ENCODE data around the gene BABAM1.

Gene BABAM1

DNA sequence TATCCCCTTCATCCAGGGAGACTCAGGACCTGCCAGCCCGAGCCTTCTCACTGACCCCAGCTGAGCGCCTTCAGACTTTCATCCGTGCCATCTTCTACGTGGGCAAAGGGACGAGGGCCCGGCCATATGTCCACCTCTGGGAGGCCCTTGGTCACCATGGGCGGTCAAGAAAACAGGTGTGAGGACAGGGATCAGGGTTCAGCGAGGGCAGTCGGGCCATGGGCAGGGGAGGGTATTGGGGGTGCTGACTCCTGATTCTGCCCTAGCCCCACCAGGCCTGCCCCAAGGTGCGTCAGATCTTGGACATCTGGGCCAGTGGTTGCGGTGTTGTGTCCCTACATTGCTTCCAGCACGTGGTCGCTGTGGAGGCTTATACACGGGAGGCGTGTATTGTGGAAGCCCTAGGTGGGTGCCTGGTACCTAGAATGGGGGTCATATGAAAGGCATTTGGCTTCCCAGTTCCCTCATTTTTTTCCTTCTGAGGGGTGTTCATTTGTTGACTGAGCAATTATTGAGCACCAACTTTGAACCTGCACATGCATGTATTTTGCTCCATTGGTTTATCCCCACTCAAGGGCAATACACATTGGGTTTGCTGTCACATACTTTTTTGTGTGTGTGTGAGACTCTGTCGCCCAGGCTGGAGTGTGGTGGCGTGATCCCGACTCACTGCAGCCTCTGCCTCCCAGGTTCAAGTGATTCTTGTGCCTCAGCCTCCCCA, 18.3 kb downstream of the BABAM1 start:
- Histone ChIP-seq H3K27me3 (replicated peaks; ENCODE audit: control insufficient read depth, insufficient read depth, low read length) (no peaks in the 10 kb centered on the region), H3K36me3 (ENCODE audit: control insufficient read depth, insufficient read depth, low read length) (peaks cover 11% of the 10 kb centered on the region), H3K4me3 (replicated peaks; ENCODE audit: low read depth, low read length) (no peak overlapping the region)
- DNase-seq (ENCODE audit: extremely low read depth, insufficient read length) = no peak
- TF ChIP-seq CTCF (IDR thresholded peaks at IDR 0.05; ENCODE audit: insufficient read depth, low read length, poor library complexity, severe bottlenecking) = no peak

DNA sequence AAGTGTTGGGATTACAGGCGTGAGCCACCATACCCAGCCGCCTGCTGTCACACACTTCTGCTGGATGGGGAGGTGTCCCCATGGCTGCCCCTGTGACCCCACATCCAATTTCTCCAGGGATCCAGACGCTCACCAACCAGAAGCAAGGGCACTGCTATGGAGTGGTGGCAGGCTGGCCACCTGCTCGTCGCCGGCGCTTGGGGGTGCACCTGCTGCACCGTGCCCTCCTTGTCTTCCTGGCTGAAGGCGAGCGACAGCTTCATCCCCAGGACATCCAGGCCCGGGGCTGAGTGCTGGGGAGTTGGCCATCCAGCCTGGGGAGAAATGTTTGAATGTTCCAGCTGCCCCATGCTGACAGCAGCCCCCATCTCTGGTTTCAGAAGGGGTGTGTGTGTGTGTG, 19.0 kb downstream of the BABAM1 start:
- H3K36me3 ChIP-seq (ENCODE audit: control insufficient read depth, insufficient read depth, low read length) = peaks cover 11% of the 10 kb centered on the region
- TF ChIP-seq CTCF (IDR thresholded peaks at IDR 0.05; ENCODE audit: insufficient read depth, low read length, poor library complexity, severe bottlenecking) = no peak
- DNase-seq (ENCODE audit: extremely low read depth, insufficient read length) = no peak
- no peaks in the 10 kb centered on the region for H3K27me3 ChIP-seq (replicated peaks; ENCODE audit: control insufficient read depth, insufficient read depth, low read length)
- H3K4me3 ChIP-seq (replicated peaks; ENCODE audit: low read depth, low read length) = no peak overlapping the region

GRCh38 chr19:17286752-17287151, 19.5 kb downstream of the BABAM1 start:
- no peak for TF ChIP-seq CTCF (IDR thresholded peaks at IDR 0.05; ENCODE audit: insufficient read depth, low read length, poor library complexity, severe bottlenecking)

DNA sequence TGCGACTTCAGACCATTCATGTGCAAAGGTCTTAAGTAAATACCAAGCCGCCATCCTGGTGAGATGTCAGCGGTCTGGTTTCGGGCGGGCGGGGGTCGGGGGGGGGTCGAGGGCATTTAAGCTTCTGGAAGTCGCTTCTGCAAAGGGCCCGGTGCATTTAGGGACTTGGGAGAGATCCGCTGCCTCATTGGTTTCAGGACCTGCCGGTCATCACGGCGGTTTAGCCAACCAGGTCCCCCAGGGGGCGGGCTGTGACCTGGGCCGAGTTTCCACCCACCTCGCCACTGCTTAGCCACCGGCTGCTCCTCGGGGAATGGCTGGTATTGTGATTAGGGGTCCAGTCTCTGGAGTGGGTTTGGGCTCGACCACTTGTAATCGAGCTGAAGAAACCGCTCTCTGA, 22.2 kb downstream of the BABAM1 start:
- peak; percentile 69 for DNase-seq (ENCODE audit: extremely low read depth, insufficient read length)
- TF ChIP-seq CTCF (IDR thresholded peaks at IDR 0.05; ENCODE audit: insufficient read depth, low read length, poor library complexity, severe bottlenecking) = no peak
- H3K27me3 ChIP-seq (replicated peaks; ENCODE audit: control insufficient read depth, insufficient read depth, low read length) = no peaks in the 10 kb centered on the region
- H3K4me3 ChIP-seq (replicated peaks; ENCODE audit: low read depth, low read length) = no peak overlapping the region
- peaks cover 5% of the 10 kb centered on the region for H3K36me3 ChIP-seq (ENCODE audit: control insufficient read depth, insufficient read depth, low read length)

More at GRCh38 chr19:17286752-17287151, 19.5 kb downstream of the BABAM1 start:
- no peak overlapping the region for H3K4me3 ChIP-seq (replicated peaks; ENCODE audit: low read depth, low read length)
- peaks cover 11% of the 10 kb centered on the region for H3K36me3 ChIP-seq (ENCODE audit: control insufficient read depth, insufficient read depth, low read length)
- no peaks in the 10 kb centered on the region for H3K27me3 ChIP-seq (replicated peaks; ENCODE audit: control insufficient read depth, insufficient read depth, low read length)
- DNase-seq (ENCODE audit: extremely low read depth, insufficient read length) = no peak

- Histone ChIP-seq H3K4me3 (replicated peaks; ENCODE audit: low read depth, low read length) (peak overlapping the region; percentile 71), H3K36me3 (ENCODE audit: control insufficient read depth, insufficient read depth, low read length) (no peaks in the 10 kb centered on the region), H3K27me3 (replicated peaks; ENCODE audit: control insufficient read depth, insufficient read depth, low read length) (no peaks in the 10 kb centered on the region)
- TF ChIP-seq CTCF (IDR thresholded peaks at IDR 0.05; ENCODE audit: insufficient read depth, low read length, poor library complexity, severe bottlenecking) = peak; percentile 81
- DNase-seq (ENCODE audit: extremely low read depth, insufficient read length) = peak; percentile 82
Observed at GRCh38 chr19:17292301-17293074, 25.2 kb downstream of the BABAM1 start.

Data from GM06990 (cell line).